Esophagus mucosa (tissue), 1 donor: ENCODE data around the gene ALG1. TPM values are rescaled to one million over a fixed set of nuclear protein-coding genes. Genes with fewer than 3 reads are reported as not detected.
"Not testable (repeated sequence)": the region's sequence is repeated elsewhere in the genome, so short reads cannot be mapped to it uniquely, and the experiment has no call there.

Source experiments
- ATAC-seq: fragments of 200-7000 bp; cut with Tn5 transposase; one replicate; pipeline ENCODE4 v1.9.1; 2020
- total RNA-seq: library from RNA; stranded (reverse); gene quantifications from one replicate; pipeline ENCODE4 v1.2.4, GENCODE V29; 2023
- donor health status: DM: yes; HTN: yes; CAD: no.

Gene ALG1
- 14.7 TPM for total RNA-seq

- peak; percentile 91 for ATAC-seq
These were observed at the start of gene ALG1 for GRCh38 chr16:5071681-5072333. Gene ALG1 (plus strand): TSS chr16:5071843. CDS start chr16:5071850, 7 bp downstream.

DNA sequence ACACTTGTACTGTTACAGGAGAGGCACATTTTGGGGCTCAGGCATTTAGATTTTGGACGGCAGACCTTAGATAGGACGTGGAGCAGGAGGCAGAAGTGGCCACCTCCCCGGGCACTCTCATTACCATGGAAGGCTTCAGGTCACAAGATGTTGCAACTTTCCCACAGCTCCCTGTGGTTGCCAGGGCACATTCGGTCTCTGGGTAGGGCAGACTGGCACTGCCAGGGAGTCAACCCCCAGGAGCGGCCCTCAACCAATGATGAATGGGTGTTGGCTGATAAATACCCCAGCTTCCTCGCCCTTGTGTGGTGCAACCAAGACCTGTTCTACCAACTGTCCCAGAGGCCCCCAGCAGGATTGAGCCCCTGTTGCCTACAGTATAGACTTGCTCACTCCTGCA is 49.1 kb upstream of the ALG1 start:
- ATAC-seq = peak; percentile 20

GRCh38 chr16:5024632-5025031 is 47.0 kb upstream of the ALG1 start:
- peak; percentile 64 for ATAC-seq

GRCh38 chr16:5025171-5025632 is 46.4 kb upstream of the ALG1 start:
- ATAC-seq = no peak

GRCh38 chr16:5026664-5027063 is 45.0 kb upstream of the ALG1 start:
- no peak for ATAC-seq

DNA sequence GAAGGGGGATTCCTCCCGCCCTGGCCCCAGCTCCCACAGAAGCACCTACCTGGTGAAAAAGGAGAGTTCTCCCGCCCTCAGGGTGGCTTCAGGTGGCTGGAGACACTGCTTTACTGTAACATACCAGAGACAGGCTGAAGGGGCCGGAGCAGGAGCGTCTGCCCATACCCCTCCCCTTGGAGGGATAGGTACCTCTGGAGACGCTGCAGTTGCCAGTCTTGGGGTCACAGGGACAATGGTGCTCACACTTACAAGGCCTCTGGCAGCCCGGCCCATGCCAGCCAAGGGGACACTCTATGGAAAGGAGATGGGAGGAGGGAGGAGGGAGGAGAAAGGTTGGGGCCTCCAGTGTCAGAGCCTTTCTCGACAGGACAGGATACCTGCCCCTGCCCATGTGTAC is 44.6 kb upstream of the ALG1 start:
- ATAC-seq = no peak

GRCh38 chr16:5027575-5028235 is 43.9 kb upstream of the ALG1 start:
- ATAC-seq = no peak

- ATAC-seq = no peak
These were observed 42.6 kb upstream of the ALG1 start for GRCh38 chr16:5028950-5029475.

DNA sequence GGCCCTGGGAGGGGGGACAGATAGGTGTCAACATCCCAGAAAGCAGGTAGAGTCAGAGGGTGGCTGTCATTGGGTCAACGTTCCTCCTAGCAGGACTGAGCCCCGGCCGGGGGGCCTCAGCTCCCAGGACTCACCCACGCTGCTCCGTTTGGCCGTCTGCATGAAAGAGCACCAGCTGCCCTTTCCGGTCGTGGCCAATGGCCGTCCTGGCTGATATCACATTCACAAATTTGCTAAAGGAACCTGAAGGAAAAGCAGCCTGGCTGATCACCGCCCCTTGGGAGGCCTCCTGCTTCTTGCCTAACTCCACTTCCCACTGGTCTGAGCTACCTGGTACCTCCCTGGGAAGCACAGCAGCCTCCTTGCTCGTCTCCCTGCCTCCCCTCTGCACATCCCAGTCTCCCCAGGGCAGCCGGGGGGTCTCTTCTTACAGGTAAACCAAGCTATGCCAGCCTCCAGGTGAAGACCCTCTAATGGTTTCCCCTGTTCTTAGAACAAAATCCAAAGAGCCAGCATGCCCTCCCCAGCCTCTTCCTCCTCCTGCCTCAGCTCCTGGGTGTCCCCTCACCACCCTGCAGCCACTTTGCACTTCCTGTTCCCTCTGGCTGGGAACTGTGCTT is 41.3 kb upstream of the ALG1 start:
- no peak for ATAC-seq

DNA sequence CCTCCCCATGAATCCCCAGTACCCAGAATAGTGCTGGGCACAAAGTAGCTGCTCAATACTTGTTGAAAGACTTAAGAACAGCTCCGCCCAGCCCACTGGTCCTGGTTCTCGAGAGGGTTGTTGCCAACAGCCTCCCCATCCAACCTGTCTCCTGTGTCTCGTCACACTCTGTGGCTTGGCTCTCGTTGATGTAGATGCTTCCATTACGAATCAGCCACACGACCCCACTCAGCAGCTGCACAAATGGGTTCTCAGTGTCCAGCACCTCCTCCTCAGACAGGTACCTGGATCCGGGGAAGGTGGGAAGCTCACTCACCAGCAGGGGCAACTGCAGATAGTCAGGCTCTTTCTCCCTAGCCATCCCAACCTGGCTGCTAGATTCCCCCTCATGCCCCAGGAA is 40.0 kb upstream of the ALG1 start:
- ATAC-seq = no peak

DNA sequence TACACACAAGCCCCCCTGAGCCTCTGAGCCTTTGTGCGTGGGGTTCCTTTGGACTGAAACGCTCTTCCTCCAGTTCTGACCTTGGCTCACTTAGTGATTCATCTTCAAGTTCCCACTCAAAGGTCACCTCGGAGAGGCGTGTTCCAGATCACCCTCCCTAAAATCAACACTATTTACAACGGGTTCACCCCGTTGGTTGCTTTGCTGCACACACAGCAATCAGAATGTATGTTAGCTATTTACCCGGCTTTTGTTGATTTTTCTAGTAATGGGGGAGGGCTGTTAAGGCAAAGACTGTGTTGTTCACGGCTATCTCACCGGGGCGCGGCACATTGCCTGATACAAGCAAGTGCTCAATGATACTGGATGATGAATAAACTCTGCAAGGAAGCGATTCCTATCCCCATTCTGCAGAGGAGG is 38.9 kb upstream of the ALG1 start:
- ATAC-seq = no peak

DNA sequence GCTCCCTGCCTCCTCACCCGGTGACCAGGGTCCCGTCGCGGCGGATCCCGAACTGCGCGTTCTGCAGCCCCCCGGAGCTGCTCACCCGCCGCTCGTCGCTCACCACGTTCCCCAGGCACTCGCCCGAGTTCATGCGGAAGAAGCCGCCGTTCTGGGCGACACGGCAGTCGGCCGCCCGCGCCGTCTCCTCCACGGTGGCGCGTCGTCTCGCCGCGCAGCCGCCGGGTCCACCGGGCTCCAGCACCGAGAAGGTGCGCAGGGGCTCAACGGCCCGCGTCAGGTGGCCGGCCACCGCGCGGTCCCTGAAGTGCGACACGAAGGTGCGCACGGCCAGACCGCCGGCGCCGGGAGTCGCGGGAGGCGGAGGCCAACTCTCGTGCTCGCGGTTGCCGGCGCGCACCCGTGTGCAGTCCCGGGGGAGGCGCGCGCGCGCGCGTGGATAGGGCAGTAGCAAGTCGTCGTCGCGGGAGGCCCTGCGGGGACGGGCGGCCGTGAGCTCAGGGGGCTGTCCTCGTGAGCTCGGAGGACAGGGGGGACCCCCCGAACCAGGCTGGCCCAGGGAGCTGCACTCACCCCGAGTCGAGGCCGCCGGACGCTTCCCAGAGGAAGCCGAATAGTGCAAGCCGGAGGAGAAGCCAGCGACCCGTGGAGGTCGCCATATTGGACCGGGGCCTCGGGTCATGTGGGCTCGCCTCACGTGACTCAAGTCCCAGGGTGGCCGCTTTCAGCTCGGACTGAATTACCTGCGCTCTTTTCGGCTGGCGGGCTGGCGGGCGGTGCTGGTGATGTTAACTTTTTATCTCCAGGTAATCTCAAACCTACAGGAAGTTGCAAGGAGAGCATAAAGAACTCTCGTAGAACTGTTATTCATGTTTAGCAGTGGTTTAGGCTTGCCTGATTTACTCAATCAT is 38.1 kb upstream of the ALG1 start, which contains the start of gene NAGPA:
Gene NAGPA, minus strand, starts transcription at position 680 of the 911 bp plus-strand sequence. Its CDS starts 21 bp downstream, at position 659.
- peak; percentile 91 for ATAC-seq

- ATAC-seq = no peak
These were observed 37.5 kb upstream of the ALG1 start for GRCh38 chr16:5034167-5034523.

GRCh38 chr16:5035909-5036227 is 35.8 kb upstream of the ALG1 start:
- no peak for ATAC-seq

DNA sequence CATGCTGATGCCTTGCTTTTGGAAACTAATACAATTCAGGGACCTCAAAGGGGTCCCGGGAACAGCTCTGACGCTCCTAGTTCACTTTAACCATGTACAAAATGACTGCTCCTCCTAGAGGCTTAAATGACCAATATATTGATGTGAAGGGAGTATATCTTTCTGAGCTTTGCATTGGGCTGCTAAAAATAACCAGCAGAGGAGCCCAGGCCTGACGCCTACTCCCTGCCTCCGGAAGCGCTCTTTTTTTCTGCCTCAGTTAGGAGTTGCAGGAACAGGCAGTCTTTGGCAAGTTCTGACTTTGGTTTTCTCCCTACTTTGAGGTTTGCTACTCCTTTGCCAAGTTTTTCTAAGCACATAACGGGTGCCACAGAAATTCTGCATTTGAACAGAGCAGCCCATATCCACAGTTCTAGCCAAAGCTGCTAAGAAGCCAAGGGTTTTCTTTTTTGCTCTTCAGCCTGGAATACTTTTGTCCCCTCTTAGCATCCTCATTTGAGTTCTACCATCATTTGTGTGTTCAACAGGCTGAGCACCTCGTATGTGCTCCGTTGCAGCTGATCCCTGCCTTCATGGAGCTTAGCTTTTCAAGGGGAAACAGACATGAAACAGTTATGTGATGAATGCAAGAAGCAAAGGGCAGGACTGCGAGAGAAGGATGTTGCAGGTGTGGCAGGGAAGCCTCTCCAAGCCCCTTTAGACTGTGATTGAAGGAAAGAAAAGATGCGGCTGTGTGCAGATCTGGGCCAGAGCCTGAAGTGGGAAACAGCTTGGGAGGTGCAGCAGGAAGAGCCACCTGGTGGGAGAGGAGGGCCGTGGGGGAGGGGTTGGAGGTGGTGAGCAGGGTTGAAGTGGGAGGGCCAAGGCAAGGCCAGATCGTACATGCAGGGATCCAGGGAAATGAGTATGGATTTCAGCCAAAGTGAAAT is 35.2 kb upstream of the ALG1 start:
- ATAC-seq = no peak

- ATAC-seq = no peak
These were observed 31.2 kb upstream of the ALG1 start for GRCh38 chr16:5040451-5040850.

DNA sequence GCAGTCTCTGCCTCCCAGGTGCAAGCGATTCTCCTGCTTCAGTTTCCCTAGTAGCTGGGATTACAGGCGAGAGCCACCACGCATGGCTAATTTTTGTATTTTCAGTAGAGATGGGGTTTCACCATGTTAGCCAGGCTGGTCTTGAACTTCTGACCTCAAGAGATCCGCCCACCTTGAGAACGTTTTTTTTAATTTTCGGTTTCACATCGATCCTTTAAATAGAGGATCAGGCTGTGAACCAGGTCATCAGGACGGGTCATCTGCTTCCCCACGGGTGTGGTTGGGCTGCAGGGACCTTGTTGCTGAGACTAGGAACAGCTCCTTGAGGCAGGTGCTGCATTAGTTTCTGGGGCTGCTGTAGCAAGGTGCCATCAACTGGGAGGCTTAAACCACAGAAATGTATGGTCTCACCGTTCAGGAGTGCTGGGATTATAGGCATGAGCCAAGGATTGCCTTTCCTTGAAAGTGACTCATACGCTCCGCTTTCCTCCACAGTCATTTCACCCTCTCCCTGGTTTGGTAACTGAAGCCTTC is 30.0 kb upstream of the ALG1 start:
- peak; percentile 61 for ATAC-seq

- no peak for ATAC-seq
These were observed 29.0 kb upstream of the ALG1 start for GRCh38 chr16:5042574-5043171.

GRCh38 chr16:5044011-5044540 is 27.6 kb upstream of the ALG1 start:
- no peak for ATAC-seq

DNA sequence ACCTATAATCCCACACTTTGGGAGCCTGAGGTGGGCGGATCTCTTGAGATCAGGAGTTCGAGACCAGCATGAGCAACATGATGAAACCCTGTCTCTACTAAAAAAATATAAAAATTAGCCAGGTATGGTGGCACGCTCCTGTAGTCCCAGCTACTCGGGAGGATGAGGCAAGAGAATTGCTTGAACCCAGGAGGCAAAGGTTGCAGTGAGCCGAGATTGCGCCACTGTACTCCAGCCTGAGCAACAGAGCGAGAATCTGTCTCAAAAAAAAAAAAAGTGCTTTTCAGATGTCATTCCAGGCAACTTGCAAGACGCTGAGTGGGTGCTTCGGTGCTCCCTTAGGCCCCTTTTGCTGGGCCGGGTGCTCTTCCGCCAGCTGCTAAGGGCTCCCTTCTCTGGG is 27.1 kb upstream of the ALG1 start:
- not testable (repeated sequence) for ATAC-seq
